Hepatocyte (in vitro differentiated cells): ENCODE results near the gene PPIA. TPM values are rescaled to one million over a fixed set of nuclear protein-coding genes. Genes with fewer than 3 reads are reported as not detected.
"Not testable (repeated sequence)": the region's sequence is repeated elsewhere in the genome, so short reads cannot be mapped to it uniquely, and the experiment has no call there.

Source experiments
- DNase-seq: peaks from one replicate; pipeline ENCODE4 v3.0.0-alpha.2; 2016; ENCODE audit warnings: low spot score
- H2AFZ ChIP-seq: fragments of 200-600 bp; sonication (generic); 2 replicates; pipeline ENCODE4 v1.6.0; 2016; ENCODE audit warnings: antibody characterized with exemption, mild to moderate bottlenecking
- H3K27ac ChIP-seq: fragments of 200-600 bp; sonication (generic); 2 replicates; pipeline ENCODE4 v1.5.1; 2016; ENCODE audit warnings: mild to moderate bottlenecking
- H3K27me3 ChIP-seq: fragments of 200-600 bp; sonication (generic); 2 replicates; pipeline ENCODE4 v1.6.1; 2016
- H3K36me3 ChIP-seq: fragments of 200-600 bp; sonication (generic); replicated peaks from 2 replicates; pipeline ENCODE4 v1.5.1; 2016; ENCODE audit warnings: low read depth; ENCODE audit not compliant: insufficient read depth
- H3K4me1 ChIP-seq: fragments of 200-600 bp; sonication (generic); 2 replicates; pipeline ENCODE4 v1.5.1; 2016; ENCODE audit warnings: mild to moderate bottlenecking, moderate library complexity; ENCODE audit not compliant: insufficient read depth
- H3K4me2 ChIP-seq: fragments of 200-600 bp; sonication (generic); 2 replicates; pipeline ENCODE4 v1.6.0; 2016
- H3K4me3 ChIP-seq: fragments of 200-600 bp; sonication (generic); 2 replicates; pipeline ENCODE4 v1.5.1; 2016; ENCODE audit warnings: mild to moderate bottlenecking
- H3K79me2 ChIP-seq: fragments of 200-600 bp; sonication (generic); 2 replicates; pipeline ENCODE4 v1.6.0; 2017; ENCODE audit warnings: mild to moderate bottlenecking
- H3K9me2 ChIP-seq: fragments of 200-600 bp; sonication (generic); replicated peaks from 2 replicates; pipeline ENCODE4 v1.6.0; 2017; ENCODE audit warnings: mild to moderate bottlenecking; ENCODE audit not compliant: insufficient read depth
- H3K9me3 ChIP-seq: fragments of 200-600 bp; sonication (generic); 2 replicates; pipeline ENCODE4 v1.5.1; 2016; ENCODE audit warnings: low read depth, mild to moderate bottlenecking
- H4K20me1 ChIP-seq: fragments of 200-600 bp; sonication (generic); 2 replicates; pipeline ENCODE4 v1.6.0; 2016; ENCODE audit warnings: mild to moderate bottlenecking; ENCODE audit not compliant: insufficient read depth, poor library complexity, severe bottlenecking
- CTCF ChIP-seq: fragments of 200-600 bp; sonication (generic); IDR thresholded peaks from 2 replicates; pipeline ENCODE4 v1.5.1; 2016; ENCODE audit warnings: antibody characterized with exemption, mild to moderate bottlenecking; ENCODE audit not compliant: poor library complexity
- EZH2 ChIP-seq: fragments of 200-600 bp; sonication (generic); IDR thresholded peaks from 2 replicates; pipeline ENCODE4 v1.6.1; 2016; ENCODE audit warnings: antibody characterized with exemption, mild to moderate bottlenecking, borderline replicate concordance
- EZH2phosphoT487 ChIP-seq: fragments of 200-600 bp; sonication (generic); IDR thresholded peaks from one replicate; pipeline ENCODE4 v1.6.1; 2018; ENCODE audit warnings: antibody characterized with exemption, mild to moderate bottlenecking, low read depth, moderate library complexity; ENCODE audit not compliant: unreplicated experiment, severe bottlenecking
- WGBS: methylation state at CpG from one replicate; pipeline ENCODE4 v1.1.6; 2016; ENCODE audit warnings: low lambda C conversion rate; ENCODE audit errors: missing lambda C conversion rate; 5-methylcytosine and 5-hydroxymethylcytosine counted together
- polyA plus RNA-seq: library from polyadenylated mRNA; unstranded; fragments of >200 nt; fragmentation: Nextera tagmentation; extraction: Ambion mirVana; gene quantifications from 2 replicates; pipeline ENCODE4 v1.2.1, GENCODE V29; 2016
- total RNA-seq: library from RNA; depleted of rRNA; stranded (reverse); fragments of >200 nt; gene quantifications from 2 replicates; pipeline ENCODE4 v1.2.3, GENCODE V29; 2014

Gene PPIA
- total and polyA plus RNA-seq, 2 experiments from 2014 or later = 2,123 to 2,189 TPM

GRCh38 chr7:44838751-44839150, 42.3 kb downstream of the PPIA start:
- no peaks in the 10 kb centered on the region for H3K9me2 ChIP-seq
- no peak for DNase-seq
- 50% methylated on average over 2 of the region's 2 CpGs for WGBS
- H3K36me3 ChIP-seq = no peaks in the 10 kb centered on the region
- H3K9me3 ChIP-seq = no peaks in the 10 kb centered on the region
- H4K20me1 ChIP-seq = peaks cover 7% of the 10 kb centered on the region
- no peak overlapping the region for H3K27ac ChIP-seq
- no peak overlapping the region for H2AFZ ChIP-seq
- peaks cover 77% of the 10 kb centered on the region for H3K79me2 ChIP-seq
- H3K27me3 ChIP-seq = no peaks in the 10 kb centered on the region
- H3K4me1 ChIP-seq = no peaks in the 10 kb centered on the region
- TF ChIP-seq CTCF (no peak), EZH2 (no peak), EZH2phosphoT487 (no peak)
- H3K4me3 ChIP-seq = no peak overlapping the region
- H3K4me2 ChIP-seq = no peak overlapping the region

GRCh38 chr7:44842675-44843074, 46.2 kb downstream of the PPIA start:
- H3K4me2 ChIP-seq, H3K9me3 ChIP-seq, DNase-seq, H3K9me2 ChIP-seq, H3K27me3 ChIP-seq, H3K36me3 ChIP-seq, H3K4me3 ChIP-seq, H3K4me1 ChIP-seq, H2AFZ ChIP-seq: not testable (repeated sequence)
- peak overlapping the region; percentile 27 for H3K27ac ChIP-seq
- WGBS = 76% methylated on average over 8 of the region's 8 CpGs
- peaks cover 94% of the 10 kb centered on the region for H3K79me2 ChIP-seq
- H4K20me1 ChIP-seq = peaks cover 37% of the 10 kb centered on the region

DNA sequence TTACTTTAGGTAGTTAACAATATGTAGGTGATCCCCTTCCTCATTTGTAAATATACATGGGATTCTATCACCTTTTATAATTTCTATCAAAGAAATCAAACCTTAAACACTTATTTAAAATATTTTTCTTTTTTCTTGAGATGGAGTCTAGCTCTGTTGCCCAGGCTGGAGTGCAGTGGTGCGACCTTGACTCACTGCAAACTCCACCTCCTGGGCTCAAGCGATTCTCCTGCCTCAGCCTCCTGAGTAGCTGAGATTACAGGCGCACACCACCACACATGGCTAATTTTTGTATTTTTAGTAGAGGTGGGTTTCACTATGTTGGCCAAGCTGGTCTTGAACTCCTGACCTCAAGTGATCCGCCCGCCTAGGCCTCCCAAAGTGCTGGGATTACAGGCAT, 47.0 kb downstream of the PPIA start:
- H3K79me2 ChIP-seq = peaks cover 86% of the 10 kb centered on the region
- not testable (repeated sequence) for H3K4me1 ChIP-seq

GRCh38 chr7:44845451-44845850, 49.0 kb downstream of the PPIA start:
- Histone ChIP-seq H3K4me3 (no peak overlapping the region), H3K4me1 (peaks cover 4% of the 10 kb centered on the region), H3K36me3 (no peaks in the 10 kb centered on the region), H4K20me1 (peaks cover 37% of the 10 kb centered on the region), H3K27me3 (no peaks in the 10 kb centered on the region), H3K79me2 (peaks cover 66% of the 10 kb centered on the region), H3K27ac (no peak overlapping the region), H3K9me2 (no peaks in the 10 kb centered on the region), H3K4me2 (peak overlapping the region; percentile 84), H3K9me3 (no peaks in the 10 kb centered on the region), H2AFZ (no peak overlapping the region)
- no peak for DNase-seq
- TF ChIP-seq EZH2 (no peak), EZH2phosphoT487 (no peak), CTCF (no peak)

More for the DNA sequence above, 47.0 kb downstream of the PPIA start:
- not testable (repeated sequence) for H3K36me3 ChIP-seq, H3K27me3 ChIP-seq, H3K4me2 ChIP-seq, H3K9me3 ChIP-seq, H3K9me2 ChIP-seq, DNase-seq, H3K27ac ChIP-seq, H3K4me3 ChIP-seq, H2AFZ ChIP-seq
- peaks cover 37% of the 10 kb centered on the region for H4K20me1 ChIP-seq
- WGBS = 99% methylated on average over 5 of the region's 5 CpGs

- not testable (repeated sequence) for H3K36me3 ChIP-seq, H3K9me3 ChIP-seq, H3K4me1 ChIP-seq, DNase-seq, H2AFZ ChIP-seq, H3K9me2 ChIP-seq, H3K27me3 ChIP-seq
- H3K4me3 ChIP-seq = peak overlapping the region; percentile 58
- peak overlapping the region; percentile 89 for H3K27ac ChIP-seq
- H3K79me2 ChIP-seq = peaks cover 57% of the 10 kb centered on the region
- 88% methylated on average over 10 of the region's 11 CpGs for WGBS
- H4K20me1 ChIP-seq = peaks cover 37% of the 10 kb centered on the region
- peak overlapping the region; percentile 84 for H3K4me2 ChIP-seq
These were observed 49.9 kb downstream of the PPIA start for GRCh38 chr7:44846390-44846789.
